ENCODE data around the gene SLC7A6. TPM values are rescaled to one million over a fixed set of nuclear protein-coding genes. Genes with fewer than 3 reads are reported as not detected.

Gene SLC7A6
- total and polyA plus RNA-seq, 2 of the 8 experiments (the other 6 are each of a cell fraction or from before 2014, with no cell fraction given): 28.0 to 37.8 TPM

- TF ChIP-seq CTBP2 (IDR thresholded peaks at IDR 0.05; ENCODE audit: borderline replicate concordance, insufficient read depth, insufficient read length, low read length) (no peak), SP1 (IDR thresholded peaks at IDR 0.05; ENCODE audit: low read depth, low read length) (no peak), TBP (IDR thresholded peaks at IDR 0.05; ENCODE audit: low read depth, low read length) (no peak), POU5F1 (IDR thresholded peaks at IDR 0.05; ENCODE audit: low read depth, low read length) (no peak), KDM5A (IDR thresholded peaks at IDR 0.05; ENCODE audit: low read length) (no peak), BACH1 (IDR thresholded peaks at IDR 0.05; ENCODE audit: low read length) (no peak)
Measured at GRCh38 chr16:68298907-68299561, 34.7 kb downstream of the SLC7A6 start (continued).
